C4-2B (cell line): ENCODE measurements around the gene LXN.

ENCODE experiments used
- ZFX ChIP-seq: fragments of 450-650 bp; IDR thresholded peaks from 2 replicates; pipeline ENCODE4 v1.6.1; 2017
- TF ChIP-seq, protein P1 (sequence below): fragments of 450-650 bp; conservative IDR thresholded peaks from 2 replicates; pipeline ENCODE4 v1.5.1; 2017; ENCODE audit warnings: mild to moderate bottlenecking

DNA sequence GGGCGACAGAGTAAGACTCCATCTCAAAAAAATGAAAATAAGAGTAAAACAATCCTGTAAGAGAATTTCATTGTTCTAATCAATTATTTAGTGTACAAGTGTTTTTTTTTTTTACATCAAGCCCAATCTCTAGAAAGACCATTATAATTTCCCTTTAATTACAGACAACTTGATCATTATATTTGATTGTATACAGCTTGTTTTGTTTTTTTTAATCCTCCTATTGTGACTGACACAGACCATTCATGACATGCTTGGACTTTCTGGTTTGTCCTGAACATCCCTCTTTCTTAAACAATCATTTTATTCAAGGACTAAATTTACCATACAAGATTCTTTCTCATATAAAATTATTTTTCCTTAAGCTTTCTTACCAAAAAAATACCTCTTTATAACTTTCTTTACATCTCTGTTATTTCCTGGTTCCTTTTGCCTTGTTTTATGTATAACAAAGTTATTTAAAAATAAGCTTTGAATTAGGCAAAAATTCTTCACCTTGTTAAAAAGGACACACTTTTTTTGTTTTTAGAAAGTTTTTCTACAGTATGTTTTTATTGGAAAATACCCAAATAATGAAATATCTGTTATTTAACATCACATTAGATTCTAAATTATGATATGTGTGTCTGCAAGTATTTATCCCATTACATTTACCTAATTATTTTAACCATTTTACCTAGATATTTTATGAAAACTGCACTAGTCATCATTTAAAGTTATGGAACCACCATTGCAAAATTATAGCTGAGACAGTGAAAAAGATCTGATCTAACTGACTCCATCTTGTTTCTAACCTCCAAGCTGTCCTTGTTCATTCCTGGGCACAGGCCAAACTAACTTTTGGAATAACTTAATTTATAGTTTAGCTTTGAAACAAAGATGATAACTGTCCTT lies 54.2 kb downstream of the LXN start:
- TF ChIP-seq, protein P1, sequence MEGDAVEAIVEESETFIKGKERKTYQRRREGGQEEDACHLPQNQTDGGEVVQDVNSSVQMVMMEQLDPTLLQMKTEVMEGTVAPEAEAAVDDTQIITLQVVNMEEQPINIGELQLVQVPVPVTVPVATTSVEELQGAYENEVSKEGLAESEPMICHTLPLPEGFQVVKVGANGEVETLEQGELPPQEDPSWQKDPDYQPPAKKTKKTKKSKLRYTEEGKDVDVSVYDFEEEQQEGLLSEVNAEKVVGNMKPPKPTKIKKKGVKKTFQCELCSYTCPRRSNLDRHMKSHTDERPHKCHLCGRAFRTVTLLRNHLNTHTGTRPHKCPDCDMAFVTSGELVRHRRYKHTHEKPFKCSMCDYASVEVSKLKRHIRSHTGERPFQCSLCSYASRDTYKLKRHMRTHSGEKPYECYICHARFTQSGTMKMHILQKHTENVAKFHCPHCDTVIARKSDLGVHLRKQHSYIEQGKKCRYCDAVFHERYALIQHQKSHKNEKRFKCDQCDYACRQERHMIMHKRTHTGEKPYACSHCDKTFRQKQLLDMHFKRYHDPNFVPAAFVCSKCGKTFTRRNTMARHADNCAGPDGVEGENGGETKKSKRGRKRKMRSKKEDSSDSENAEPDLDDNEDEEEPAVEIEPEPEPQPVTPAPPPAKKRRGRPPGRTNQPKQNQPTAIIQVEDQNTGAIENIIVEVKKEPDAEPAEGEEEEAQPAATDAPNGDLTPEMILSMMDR, result no peak
- no peak for TF ChIP-seq ZFX
